Endothelial cell (in vitro differentiated cells): ENCODE data around the gene RAMP3. TPM values are rescaled to one million over a fixed set of nuclear protein-coding genes. Genes with fewer than 3 reads are reported as not detected.

Experiments used
- DNase-seq: peaks from one replicate; pipeline ENCODE4 v3.0.0; 2021; ENCODE audit warnings: low spot score
- H3K27ac Mint-ChIP-seq: one replicate; pipeline ENCODE4 v1.8.0; 2021; ENCODE audit warnings: mixed read lengths, inconsistent platforms; ENCODE audit not compliant: unreplicated experiment
- H3K27me3 Mint-ChIP-seq: one replicate; pipeline ENCODE4 v1.8.0; 2021; ENCODE audit warnings: mild to moderate bottlenecking, moderate library complexity, mixed read lengths, inconsistent platforms; ENCODE audit not compliant: unreplicated experiment
- H3K36me3 Mint-ChIP-seq: one replicate; pipeline ENCODE4 v1.8.0; 2021; ENCODE audit warnings: mild to moderate bottlenecking, low read depth, mixed read lengths, inconsistent platforms; ENCODE audit not compliant: unreplicated experiment
- H3K4me1 Mint-ChIP-seq: one replicate; pipeline ENCODE4 v1.8.0; 2021; ENCODE audit warnings: mild to moderate bottlenecking, mixed read lengths, inconsistent platforms; ENCODE audit not compliant: unreplicated experiment
- H3K4me3 Mint-ChIP-seq: one replicate; pipeline ENCODE4 v1.8.0; 2021; ENCODE audit warnings: mild to moderate bottlenecking, mixed read lengths, inconsistent platforms; ENCODE audit not compliant: unreplicated experiment
- H3K9me3 Mint-ChIP-seq: one replicate; pipeline ENCODE4 v1.8.0; 2021; ENCODE audit warnings: mixed read lengths, inconsistent platforms; ENCODE audit not compliant: unreplicated experiment
- total RNA-seq: library from RNA; stranded (reverse); fragmentation: NEBNext Ultra II Directional; extraction: Animal tissue kit (Norgen Biotek cat#: 25700); gene quantifications from one replicate; pipeline ENCODE4 v1.2.1, GENCODE V29; 2021; ENCODE audit not compliant: unreplicated experiment
- TF ChIP-seq, protein P1 (sequence below): fragments of 200-600 bp; sonication (generic); IDR thresholded peaks from one replicate; pipeline ENCODE4 v1.5.0; 2021; ENCODE audit warnings: antibody characterized with exemption; ENCODE audit not compliant: unreplicated experiment

RAMP3 gene
- total RNA-seq, 1 donor from 2014 or later, result 0.62 TPM

- no peak overlapping the region for H3K4me3 Mint-ChIP-seq
- TF ChIP-seq, protein P1, sequence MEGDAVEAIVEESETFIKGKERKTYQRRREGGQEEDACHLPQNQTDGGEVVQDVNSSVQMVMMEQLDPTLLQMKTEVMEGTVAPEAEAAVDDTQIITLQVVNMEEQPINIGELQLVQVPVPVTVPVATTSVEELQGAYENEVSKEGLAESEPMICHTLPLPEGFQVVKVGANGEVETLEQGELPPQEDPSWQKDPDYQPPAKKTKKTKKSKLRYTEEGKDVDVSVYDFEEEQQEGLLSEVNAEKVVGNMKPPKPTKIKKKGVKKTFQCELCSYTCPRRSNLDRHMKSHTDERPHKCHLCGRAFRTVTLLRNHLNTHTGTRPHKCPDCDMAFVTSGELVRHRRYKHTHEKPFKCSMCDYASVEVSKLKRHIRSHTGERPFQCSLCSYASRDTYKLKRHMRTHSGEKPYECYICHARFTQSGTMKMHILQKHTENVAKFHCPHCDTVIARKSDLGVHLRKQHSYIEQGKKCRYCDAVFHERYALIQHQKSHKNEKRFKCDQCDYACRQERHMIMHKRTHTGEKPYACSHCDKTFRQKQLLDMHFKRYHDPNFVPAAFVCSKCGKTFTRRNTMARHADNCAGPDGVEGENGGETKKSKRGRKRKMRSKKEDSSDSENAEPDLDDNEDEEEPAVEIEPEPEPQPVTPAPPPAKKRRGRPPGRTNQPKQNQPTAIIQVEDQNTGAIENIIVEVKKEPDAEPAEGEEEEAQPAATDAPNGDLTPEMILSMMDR, result no peak
- H3K4me1 Mint-ChIP-seq, result no peaks in the 10 kb centered on the region
- no peak overlapping the region for H3K27ac Mint-ChIP-seq
- peaks cover 1% of the 10 kb centered on the region for H3K27me3 Mint-ChIP-seq
- no peak for DNase-seq
- no peaks in the 10 kb centered on the region for H3K9me3 Mint-ChIP-seq
- H3K36me3 Mint-ChIP-seq, result peaks cover 4% of the 10 kb centered on the region
Measured at GRCh38 chr7:45217358-45217757, 59.8 kb downstream of the RAMP3 start.

DNA sequence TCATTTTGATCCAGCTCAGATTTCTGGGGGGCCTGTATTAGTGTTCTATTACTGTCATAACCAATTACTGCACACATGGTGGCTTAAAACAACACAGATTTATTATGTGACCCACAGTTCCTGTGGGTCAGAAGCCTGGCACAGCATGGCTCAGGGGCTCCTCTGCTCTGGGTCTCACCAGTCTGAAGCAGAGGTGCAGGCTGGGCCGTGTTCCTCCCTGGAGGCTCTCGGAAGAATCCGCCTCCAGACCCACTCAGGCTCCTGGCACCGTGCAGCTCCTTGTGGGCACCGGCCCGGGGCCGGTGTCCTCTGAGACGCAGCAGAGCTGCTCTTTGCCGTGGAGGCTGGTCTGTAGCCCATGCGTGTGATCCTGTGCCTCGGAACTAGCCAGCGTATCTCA lies 61.5 kb downstream of the RAMP3 start:
- H3K27ac Mint-ChIP-seq, result no peak overlapping the region
- peaks cover 3% of the 10 kb centered on the region for H3K27me3 Mint-ChIP-seq

DNA sequence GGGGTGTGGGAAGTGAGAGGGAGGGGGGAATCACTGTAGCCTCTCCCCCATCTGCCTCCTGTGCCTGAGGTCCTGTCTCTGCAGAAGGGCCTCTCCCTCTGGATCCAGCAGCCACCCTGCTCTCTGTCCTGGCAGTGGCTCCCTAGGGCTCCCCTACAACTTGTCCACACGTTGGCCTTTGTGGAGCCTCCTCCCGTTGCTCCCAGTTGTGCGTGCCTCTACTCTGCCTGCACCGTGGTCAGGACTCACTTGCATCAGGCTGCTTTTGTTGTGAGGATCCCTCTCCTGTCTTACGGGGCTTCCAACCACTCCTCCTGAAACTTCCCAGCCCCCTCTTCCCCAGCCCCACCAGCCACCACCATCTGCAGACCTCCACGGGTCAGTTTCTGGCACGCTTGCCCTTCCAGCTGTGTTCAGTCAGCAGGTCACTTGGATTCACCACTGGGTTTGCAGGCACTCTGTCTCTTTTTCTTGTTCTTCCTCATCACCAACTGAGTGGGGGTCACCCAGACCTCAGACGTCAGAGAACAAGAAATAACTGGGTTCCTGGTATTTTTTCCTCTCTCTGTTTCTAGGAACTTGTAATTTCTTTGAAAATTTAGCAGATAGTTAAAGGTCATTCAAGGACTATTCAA lies 62.3 kb downstream of the RAMP3 start:
- Mint-ChIP-seq H3K4me1 (no peaks in the 10 kb centered on the region), H3K4me3 (no peak overlapping the region), H3K27ac (no peak overlapping the region), H3K27me3 (peaks cover 3% of the 10 kb centered on the region), H3K36me3 (peaks cover 4% of the 10 kb centered on the region), H3K9me3 (no peaks in the 10 kb centered on the region)
- TF ChIP-seq, protein P1, result no peak
- DNase-seq, result no peak

More for the DNA sequence above, 61.5 kb downstream of the RAMP3 start:
- TF ChIP-seq, protein P1, result no peak
- peaks cover 4% of the 10 kb centered on the region for H3K36me3 Mint-ChIP-seq
- DNase-seq, result no peak
- no peaks in the 10 kb centered on the region for H3K4me1 Mint-ChIP-seq
- H3K9me3 Mint-ChIP-seq, result no peaks in the 10 kb centered on the region
- no peak overlapping the region for H3K4me3 Mint-ChIP-seq

DNA sequence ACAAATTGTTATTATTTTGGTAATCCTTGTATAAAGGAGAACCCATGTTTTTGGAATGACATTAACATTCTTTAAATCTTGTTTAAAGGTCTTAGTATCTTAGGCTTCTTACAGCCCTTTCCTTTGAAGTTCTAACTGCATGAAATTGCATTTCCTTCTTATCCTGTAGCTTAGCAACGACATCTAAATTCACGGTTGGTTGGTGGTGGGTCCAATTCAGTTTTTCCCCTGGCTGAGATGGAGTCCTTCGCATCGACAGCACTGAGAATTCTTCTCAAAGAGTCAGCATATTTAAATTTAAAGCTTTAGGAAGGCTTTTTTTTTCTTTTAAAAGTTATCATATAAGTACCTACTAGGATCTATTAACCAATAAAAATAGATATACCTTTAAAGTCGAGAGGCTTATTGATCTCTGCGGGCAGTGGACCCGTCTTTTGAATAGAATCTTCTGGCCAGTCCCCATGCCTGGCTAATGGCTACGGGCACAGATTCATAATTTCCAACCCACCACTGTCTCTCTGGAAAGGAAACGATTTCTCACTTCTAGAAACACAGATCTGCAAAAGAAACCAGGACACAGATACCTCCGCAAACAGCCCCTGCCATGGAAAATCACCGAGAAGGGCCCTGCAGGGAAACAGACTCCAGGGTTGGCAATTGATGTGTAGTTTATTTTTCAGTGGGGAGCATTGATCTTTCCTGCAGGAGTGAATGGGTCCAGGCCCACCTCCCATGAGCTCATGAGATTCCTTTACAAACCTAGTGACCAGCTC lies 63.4 kb downstream of the RAMP3 start:
- Mint-ChIP-seq H3K27ac (no peak overlapping the region), H3K9me3 (no peaks in the 10 kb centered on the region), H3K4me1 (peaks cover 6% of the 10 kb centered on the region), H3K36me3 (peaks cover 4% of the 10 kb centered on the region), H3K27me3 (peaks cover 3% of the 10 kb centered on the region), H3K4me3 (no peak overlapping the region)
- TF ChIP-seq, protein P1, result no peak
- no peak for DNase-seq
